Measurements from ENCODE around the gene PMFBP1. TPM values are rescaled to one million over a fixed set of nuclear protein-coding genes. Genes with fewer than 3 reads are reported as not detected.

Gene PMFBP1
- total and polyA plus RNA-seq, 10 donors: 0.52 to 17.2 (median 1.1) TPM

DNA sequence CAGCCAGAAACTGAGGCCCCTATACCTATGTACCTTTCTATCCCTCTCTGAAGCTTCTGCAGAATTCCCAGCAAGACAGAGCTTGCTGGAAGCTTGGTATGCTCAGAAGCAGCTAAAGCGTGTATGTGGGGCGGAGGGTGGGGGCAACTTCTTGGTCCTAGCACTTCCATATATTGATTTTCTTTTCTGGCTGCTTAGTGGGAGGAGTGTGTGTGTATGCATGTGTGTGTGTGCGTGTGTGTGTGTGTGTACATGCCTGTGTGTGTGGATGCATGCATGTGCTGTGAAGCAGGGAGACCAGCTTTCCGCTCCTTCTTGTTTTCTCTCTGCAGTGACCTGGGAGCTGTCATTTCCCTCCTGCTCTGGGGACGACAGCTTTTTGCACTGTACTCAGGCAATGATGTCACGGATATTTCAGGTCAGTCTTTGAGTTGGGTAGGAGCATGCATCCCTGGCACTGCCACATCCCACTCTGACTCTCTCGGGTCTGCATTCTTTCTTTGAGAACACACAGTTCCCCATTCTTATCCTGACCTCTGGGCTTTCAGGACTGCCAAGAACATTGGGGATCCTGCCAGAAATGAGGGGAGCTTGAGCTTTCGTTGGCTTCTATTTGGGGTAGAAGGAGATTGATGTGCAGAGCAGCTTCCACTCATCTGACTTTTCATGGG lies 98.3 kb downstream of the PMFBP1 start:
- no peak for TF ChIP-seq POLR2A (IDR thresholded peaks at IDR 0.05)
- TF ChIP-seq, protein P1, sequence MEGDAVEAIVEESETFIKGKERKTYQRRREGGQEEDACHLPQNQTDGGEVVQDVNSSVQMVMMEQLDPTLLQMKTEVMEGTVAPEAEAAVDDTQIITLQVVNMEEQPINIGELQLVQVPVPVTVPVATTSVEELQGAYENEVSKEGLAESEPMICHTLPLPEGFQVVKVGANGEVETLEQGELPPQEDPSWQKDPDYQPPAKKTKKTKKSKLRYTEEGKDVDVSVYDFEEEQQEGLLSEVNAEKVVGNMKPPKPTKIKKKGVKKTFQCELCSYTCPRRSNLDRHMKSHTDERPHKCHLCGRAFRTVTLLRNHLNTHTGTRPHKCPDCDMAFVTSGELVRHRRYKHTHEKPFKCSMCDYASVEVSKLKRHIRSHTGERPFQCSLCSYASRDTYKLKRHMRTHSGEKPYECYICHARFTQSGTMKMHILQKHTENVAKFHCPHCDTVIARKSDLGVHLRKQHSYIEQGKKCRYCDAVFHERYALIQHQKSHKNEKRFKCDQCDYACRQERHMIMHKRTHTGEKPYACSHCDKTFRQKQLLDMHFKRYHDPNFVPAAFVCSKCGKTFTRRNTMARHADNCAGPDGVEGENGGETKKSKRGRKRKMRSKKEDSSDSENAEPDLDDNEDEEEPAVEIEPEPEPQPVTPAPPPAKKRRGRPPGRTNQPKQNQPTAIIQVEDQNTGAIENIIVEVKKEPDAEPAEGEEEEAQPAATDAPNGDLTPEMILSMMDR (IDR thresholded peaks at IDR 0.05 in 8 of 11, conservative IDR thresholded peaks at IDR 0.05 in 3 of 11): no peak
- TF ChIP-seq POLR2AphosphoS5 (IDR thresholded peaks at IDR 0.05): no peak
- no peak overlapping the region for H3K27ac ChIP-seq
- no peaks in the 10 kb centered on the region for H3K9me3 ChIP-seq

GRCh38 chr16:72072514-72073342 lies 99.2 kb downstream of the PMFBP1 start:
- Histone ChIP-seq H3K27ac (no peak overlapping the region), H3K27me3 (replicated peaks in 1 of 7) (no peaks in the 10 kb centered on the region), H3K36me3 (peaks cover 0 to 31% (median under 1%) of the 10 kb centered on the region in 6 donors), H3K4me1 (peaks cover 0 to 9% (median 0%) of the 10 kb centered on the region in 6 donors), H3K9me3 (no peaks in the 10 kb centered on the region), H3K4me3 (no peak overlapping the region)
- TF ChIP-seq POLR2AphosphoS5 (IDR thresholded peaks at IDR 0.05) (no peak), POLR2A (IDR thresholded peaks at IDR 0.05) (no peak)
- TF ChIP-seq, protein P1 (IDR thresholded peaks at IDR 0.05 in 8 of 11, conservative IDR thresholded peaks at IDR 0.05 in 3 of 11): no peak
- intact Hi-C loops (cut with DNase I; ENCODE audit: low total_unique reads): no loop called here
- DNase-seq: no peak
- WGBS, 5 donors: 66 to 82% (median 76%) methylated on average over 12 of the region's 12 CpGs

More for the DNA sequence above, 98.3 kb downstream of the PMFBP1 start:
- H3K36me3 ChIP-seq: peaks cover 0 to 40% (median 5%) of the 10 kb centered on the region in 6 donors
- intact Hi-C loops (cut with DNase I; ENCODE audit: low total_unique reads): no loop called here
- H3K27me3 ChIP-seq (replicated peaks in 1 of 7): no peaks in the 10 kb centered on the region
- H3K4me1 ChIP-seq: peaks cover 0 to 6% (median 0%) of the 10 kb centered on the region in 6 donors
- DNase-seq: no peak
- WGBS, 5 donors: 78 to 92% (median 87%) methylated on average over 8 of the region's 8 CpGs
- H3K4me3 ChIP-seq: no peak overlapping the region

Other genes starting within 250 kb of the PMFBP1 start
- 1 to 10 TPM in 1 of 7 donors, under 1 TPM in 6; 0.20 to 1.3 (median 0.46) TPM for gene PKD1L3, start 171.8 kb downstream of the PMFBP1 start, total RNA-seq
- gene PKD1L3, start 171.8 kb downstream of the PMFBP1 start, polyA plus RNA-seq: under 1 TPM in 2 of 3 donors, not detected in 1; 0.03 TPM
- gene DHODH, start 163.4 kb downstream of the PMFBP1 start, total RNA-seq: 1 to 10 TPM; 3.3 to 9.9 (median 8.5) TPM
- gene DHODH, start 163.4 kb downstream of the PMFBP1 start, polyA plus RNA-seq: 1 to 10 TPM; 4.7 to 6.5 (median 5.5) TPM
- 10 to 100 TPM in 6 of 7 donors, 1 to 10 TPM in 1; 7.4 to 52.1 (median 18.2) TPM for gene HP, start 117.7 kb downstream of the PMFBP1 start, total RNA-seq
- gene HP, start 117.7 kb downstream of the PMFBP1 start, polyA plus RNA-seq: 10 to 100 TPM in 1 of 3 donors, 1 to 10 TPM in 2; 8.5 to 14.1 (median 8.7) TPM
- gene HPR, start 108.9 kb downstream of the PMFBP1 start, total RNA-seq: under 1 TPM in 1 of 7 donors, not detected in 6; 0.49 TPM
- gene HPR, start 108.9 kb downstream of the PMFBP1 start, polyA plus RNA-seq: under 1 TPM; 0.09 to 0.20 (median 0.19) TPM
- 10 to 100 TPM; 12.2 to 21.3 (median 16.0) TPM for gene TXNL4B, start 78.5 kb downstream of the PMFBP1 start, total RNA-seq
- gene TXNL4B, start 78.5 kb downstream of the PMFBP1 start, polyA plus RNA-seq: 1 to 10 TPM; 5.7 to 6.7 (median 6.2) TPM
- 10 to 100 TPM; 60.3 to 89.3 (median 73.0) TPM for gene DHX38, start 78.3 kb downstream of the PMFBP1 start, total RNA-seq
- 10 to 100 TPM; 28.5 to 64.6 (median 63.0) TPM for gene DHX38, start 78.3 kb downstream of the PMFBP1 start, polyA plus RNA-seq

Measured in spleen (tissue), 11 donors.